Measurements from ENCODE around the gene EARS2. TPM values are rescaled to one million over a fixed set of nuclear protein-coding genes. Genes with fewer than 3 reads are reported as not detected.

The EARS2 gene
- total RNA-seq, 6 donors from 2014 or later, result 11.5 to 38.8 (median 15.9) TPM

GRCh38 chr16:23573817-23574216, 16.7 kb upstream of the EARS2 start:
- Histone ChIP-seq H3K27me3 (peaks cover 0 to 2% (median 0%) of the 10 kb centered on the region in 4 donors), H3K27ac (no peak overlapping the region), H3K9me3 (no peaks in the 10 kb centered on the region), H3K36me3 (peaks cover 6 to 80% (median 41%) of the 10 kb centered on the region in 4 donors), H3K4me1 (no peaks in the 10 kb centered on the region), H3K4me3 (no peak overlapping the region)
- 90 to 92% methylated on average over 5 of the region's 5 CpGs for WGBS, 2 donors
- no peak for ATAC-seq (ENCODE audit: low FRiP score in 2 of 2)
- DNase-seq, result no peak
- TF ChIP-seq POLR2AphosphoS5 (IDR thresholded peaks at IDR 0.05), result no peak
- TF ChIP-seq CTCF (IDR thresholded peaks at IDR 0.05), result no peak
- no peak for TF ChIP-seq EP300 (IDR thresholded peaks at IDR 0.05)
- TF ChIP-seq POLR2A (IDR thresholded peaks at IDR 0.05), result no peak

- no peaks in the 10 kb centered on the region for H3K4me1 ChIP-seq
- 93 to 94% methylated on average over 9 of the region's 9 CpGs for WGBS, 2 donors
- no peak overlapping the region for H3K4me3 ChIP-seq
- H3K36me3 ChIP-seq, result peaks cover 7 to 86% (median 50%) of the 10 kb centered on the region in 4 donors
- TF ChIP-seq EP300 (IDR thresholded peaks at IDR 0.05) (no peak), CTCF (IDR thresholded peaks at IDR 0.05) (no peak), POLR2AphosphoS5 (IDR thresholded peaks at IDR 0.05) (no peak), POLR2A (IDR thresholded peaks at IDR 0.05) (no peak)
- H3K27me3 ChIP-seq, result peaks cover 0 to 2% (median 0%) of the 10 kb centered on the region in 4 donors
- no peak overlapping the region for H3K27ac ChIP-seq
- H3K9me3 ChIP-seq, result no peaks in the 10 kb centered on the region
- DNase-seq (no peak), ATAC-seq (ENCODE audit: low FRiP score in 2 of 2) (no peak)
Measured at GRCh38 chr16:23572394-23572793, 15.2 kb upstream of the EARS2 start.

GRCh38 chr16:23571895-23572294, 14.7 kb upstream of the EARS2 start:
- no peak for TF ChIP-seq POLR2AphosphoS5 (IDR thresholded peaks at IDR 0.05)
- no peak for TF ChIP-seq POLR2A (IDR thresholded peaks at IDR 0.05)
- TF ChIP-seq CTCF (IDR thresholded peaks at IDR 0.05), result no peak
- TF ChIP-seq EP300 (IDR thresholded peaks at IDR 0.05), result no peak
- ATAC-seq (ENCODE audit: low FRiP score in 2 of 2) (no peak), DNase-seq (no peak)
- Histone ChIP-seq H3K4me3 (no peak overlapping the region), H3K4me1 (no peaks in the 10 kb centered on the region), H3K27me3 (peaks cover 0 to 2% (median 0%) of the 10 kb centered on the region in 4 donors), H3K9me3 (no peaks in the 10 kb centered on the region), H3K27ac (no peak overlapping the region), H3K36me3 (peaks cover 10 to 90% (median 54%) of the 10 kb centered on the region in 4 donors)
- WGBS, 2 donors, result 99% methylated on average over 5 of the region's 5 CpGs

GRCh38 chr16:23570992-23571632, 14.0 kb upstream of the EARS2 start:
- Histone ChIP-seq H3K9me3 (no peaks in the 10 kb centered on the region), H3K4me1 (no peaks in the 10 kb centered on the region), H3K27me3 (no peaks in the 10 kb centered on the region), H3K36me3 (peaks cover 10 to 98% (median 58%) of the 10 kb centered on the region in 4 donors), H3K4me3 (no peak overlapping the region), H3K27ac (no peak overlapping the region)
- 69 to 74% methylated on average over 8 of the region's 8 CpGs for WGBS, 2 donors
- peak in 1 of 2 donors; percentile 54 for ATAC-seq (ENCODE audit: low FRiP score in 2 of 2)
- no peak for TF ChIP-seq CTCF (IDR thresholded peaks at IDR 0.05)
- no peak for TF ChIP-seq POLR2AphosphoS5 (IDR thresholded peaks at IDR 0.05)
- no peak for TF ChIP-seq POLR2A (IDR thresholded peaks at IDR 0.05)
- TF ChIP-seq EP300 (IDR thresholded peaks at IDR 0.05), result no peak
- no peak for DNase-seq

- no peaks in the 10 kb centered on the region for H3K27me3 ChIP-seq
- no peak for ATAC-seq (ENCODE audit: low FRiP score in 2 of 2)
- no peak overlapping the region for H3K4me3 ChIP-seq
- DNase-seq, result no peak
- H3K4me1 ChIP-seq, result no peaks in the 10 kb centered on the region
- H3K27ac ChIP-seq, result no peak overlapping the region
- H3K9me3 ChIP-seq, result no peaks in the 10 kb centered on the region
- WGBS, 2 donors, result 80 to 89% methylated on average over 3 of the region's 3 CpGs
- H3K36me3 ChIP-seq, result peaks cover 26 to 99% (median 75%) of the 10 kb centered on the region in 4 donors
- TF ChIP-seq POLR2A (IDR thresholded peaks at IDR 0.05), result no peak
- no peak for TF ChIP-seq CTCF (IDR thresholded peaks at IDR 0.05)
- no peak for TF ChIP-seq POLR2AphosphoS5 (IDR thresholded peaks at IDR 0.05)
- no peak for TF ChIP-seq EP300 (IDR thresholded peaks at IDR 0.05)
Measured at GRCh38 chr16:23567602-23568001, 10.5 kb upstream of the EARS2 start.
